ENCODE measurements around the gene KIF5A.

- TF ChIP-seq CTCF (IDR thresholded peaks at IDR 0.05; ENCODE audit: low read depth, low read length, poor library complexity, severe bottlenecking) (no peak), EZH2phosphoT487 (IDR thresholded peaks at IDR 0.05; ENCODE audit: borderline replicate concordance, low read length) (no peak)
These were observed 9.0 kb downstream of the KIF5A start for GRCh38 chr12:57558864-57559263.
